ENCODE data around the gene MPPE1. TPM values are rescaled to one million over a fixed set of nuclear protein-coding genes. Genes with fewer than 3 reads are reported as not detected.

Gene MPPE1
- total RNA-seq, 1 donor from 2014 or later = 52.9 TPM

GRCh38 chr18:11872479-11873136 lies 35.5 kb downstream of the MPPE1 start:
- POLR2A ChIA-PET = no interaction called here
- Mint-ChIP-seq H3K27me3 (peaks cover 4% of the 10 kb centered on the region), H3K4me3 (no peak overlapping the region), H3K27ac (no peak overlapping the region), H3K36me3 (ENCODE audit: low read depth) (peaks cover 2% of the 10 kb centered on the region), H3K4me1 (peaks cover 9% of the 10 kb centered on the region), H3K9me3 (peaks cover 2% of the 10 kb centered on the region)
- CTCF ChIA-PET = no interaction called here
- ATAC-seq (ENCODE audit: low read depth) (no peak), DNase-seq (no peak)
- TF ChIP-seq, protein P1, sequence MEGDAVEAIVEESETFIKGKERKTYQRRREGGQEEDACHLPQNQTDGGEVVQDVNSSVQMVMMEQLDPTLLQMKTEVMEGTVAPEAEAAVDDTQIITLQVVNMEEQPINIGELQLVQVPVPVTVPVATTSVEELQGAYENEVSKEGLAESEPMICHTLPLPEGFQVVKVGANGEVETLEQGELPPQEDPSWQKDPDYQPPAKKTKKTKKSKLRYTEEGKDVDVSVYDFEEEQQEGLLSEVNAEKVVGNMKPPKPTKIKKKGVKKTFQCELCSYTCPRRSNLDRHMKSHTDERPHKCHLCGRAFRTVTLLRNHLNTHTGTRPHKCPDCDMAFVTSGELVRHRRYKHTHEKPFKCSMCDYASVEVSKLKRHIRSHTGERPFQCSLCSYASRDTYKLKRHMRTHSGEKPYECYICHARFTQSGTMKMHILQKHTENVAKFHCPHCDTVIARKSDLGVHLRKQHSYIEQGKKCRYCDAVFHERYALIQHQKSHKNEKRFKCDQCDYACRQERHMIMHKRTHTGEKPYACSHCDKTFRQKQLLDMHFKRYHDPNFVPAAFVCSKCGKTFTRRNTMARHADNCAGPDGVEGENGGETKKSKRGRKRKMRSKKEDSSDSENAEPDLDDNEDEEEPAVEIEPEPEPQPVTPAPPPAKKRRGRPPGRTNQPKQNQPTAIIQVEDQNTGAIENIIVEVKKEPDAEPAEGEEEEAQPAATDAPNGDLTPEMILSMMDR (IDR thresholded peaks at IDR 0.05) = no peak
- intact Hi-C loops (cut with micrococcal nuclease) = loop anchor here (2.0 kb wide), 1 partner anchor 140 kb away; no protein-coding TSS in a partner anchor

- no peak for ATAC-seq (ENCODE audit: low read depth)
- ChIA-PET CTCF (interaction anchor here (0.7 to 1.1 kb wide), 2 partner anchors 23 to 167 kb away, joined by 3 read pairs; no protein-coding TSS in a partner anchor), POLR2A (no interaction called here)
- Mint-ChIP-seq H3K9me3 (peaks cover 2% of the 10 kb centered on the region), H3K4me3 (no peak overlapping the region), H3K27me3 (peaks cover 4% of the 10 kb centered on the region), H3K4me1 (peaks cover 9% of the 10 kb centered on the region), H3K36me3 (ENCODE audit: low read depth) (peaks cover 2% of the 10 kb centered on the region), H3K27ac (no peak overlapping the region)
- no peak for DNase-seq
- intact Hi-C loops (cut with micrococcal nuclease) = no loop called here
- TF ChIP-seq, protein P1 (IDR thresholded peaks at IDR 0.05) = no peak
Observed at GRCh38 chr18:11871501-11871900, 36.6 kb downstream of the MPPE1 start.

DNA sequence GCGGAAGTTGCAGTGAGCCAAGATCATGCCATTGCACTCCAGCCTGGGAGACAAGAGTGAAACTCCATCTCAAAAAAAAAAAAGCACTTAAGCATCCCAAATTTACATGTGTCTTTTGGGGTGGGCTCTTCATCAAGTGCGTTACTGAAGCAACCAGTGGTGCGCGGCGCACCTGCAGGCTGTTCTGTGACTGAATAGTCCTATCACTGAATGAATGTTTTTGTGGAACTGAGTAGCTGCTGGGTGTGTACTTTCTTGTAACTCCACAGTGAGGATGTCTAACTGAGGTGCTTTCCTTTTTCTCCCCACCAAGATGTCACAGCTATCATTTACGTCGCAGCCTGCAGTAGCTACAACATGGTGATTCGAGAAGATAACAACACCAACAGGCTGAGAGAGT lies 39.9 kb downstream of the MPPE1 start:
- ChIA-PET CTCF (no interaction called here), POLR2A (interaction anchor here (0.7 kb wide), 1 partner anchor 31 kb away, joined by 3 read pairs; no protein-coding TSS in a partner anchor)
- no peaks in the 10 kb centered on the region for H3K9me3 Mint-ChIP-seq
- no peak overlapping the region for H3K27ac Mint-ChIP-seq
- H3K4me1 Mint-ChIP-seq = peaks cover 9% of the 10 kb centered on the region
- ATAC-seq (ENCODE audit: low read depth) = peak; percentile 31
- TF ChIP-seq, protein P1 (IDR thresholded peaks at IDR 0.05) = no peak
- peaks cover 8% of the 10 kb centered on the region for H3K27me3 Mint-ChIP-seq
- no peak for DNase-seq
- no peak overlapping the region for H3K4me3 Mint-ChIP-seq
- H3K36me3 Mint-ChIP-seq (ENCODE audit: low read depth) = no peaks in the 10 kb centered on the region
- intact Hi-C loops (cut with micrococcal nuclease) = no loop called here

- TF ChIP-seq, protein P1 (IDR thresholded peaks at IDR 0.05) = no peak
- POLR2A ChIA-PET = no interaction called here
- Mint-ChIP-seq H3K27me3 (peaks cover 8% of the 10 kb centered on the region), H3K27ac (no peak overlapping the region), H3K36me3 (ENCODE audit: low read depth) (no peaks in the 10 kb centered on the region), H3K4me1 (peaks cover 9% of the 10 kb centered on the region), H3K4me3 (no peak overlapping the region), H3K9me3 (no peaks in the 10 kb centered on the region)
- ATAC-seq (ENCODE audit: low read depth) = no peak
- DNase-seq = no peak
- intact Hi-C loops (cut with micrococcal nuclease) = no loop called here
- CTCF ChIA-PET = no interaction called here
Observed at GRCh38 chr18:11866764-11867163, 41.4 kb downstream of the MPPE1 start.

DNA sequence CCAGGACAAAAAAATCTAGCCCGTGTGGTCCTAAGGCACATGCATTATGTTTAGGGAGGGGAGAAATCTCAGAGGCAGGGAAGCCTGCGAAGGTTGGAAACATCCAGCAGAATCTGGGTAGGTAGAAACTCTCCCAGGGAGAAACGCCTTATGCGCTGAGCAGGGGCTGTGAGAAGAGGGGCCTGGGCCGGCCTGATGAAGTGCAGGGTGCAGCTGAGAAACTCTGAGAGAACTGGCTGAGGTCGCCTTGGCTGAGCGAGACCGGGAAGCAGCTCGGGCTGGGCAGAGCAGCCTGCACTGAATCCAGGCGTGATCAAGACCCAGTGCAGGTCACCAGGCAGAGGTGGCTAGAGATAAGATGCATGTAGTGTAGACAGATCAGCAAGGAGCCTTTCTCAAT lies 41.8 kb downstream of the MPPE1 start:
- Mint-ChIP-seq H3K9me3 (no peaks in the 10 kb centered on the region), H3K4me1 (peaks cover 9% of the 10 kb centered on the region), H3K27me3 (peaks cover 8% of the 10 kb centered on the region), H3K27ac (no peak overlapping the region), H3K36me3 (ENCODE audit: low read depth) (no peaks in the 10 kb centered on the region), H3K4me3 (no peak overlapping the region)
- DNase-seq (no peak), ATAC-seq (ENCODE audit: low read depth) (no peak)
- CTCF ChIA-PET = no interaction called here
- TF ChIP-seq, protein P1 (IDR thresholded peaks at IDR 0.05) = no peak
- POLR2A ChIA-PET = interaction anchor here (0.8 kb wide), 1 partner anchor 1001 kb away, joined by 7 read pairs; no protein-coding TSS in a partner anchor
- intact Hi-C loops (cut with micrococcal nuclease) = no loop called here
